HG03521 (cell line): Measurements from ENCODE around the gene SP2.

Experiments used
- ATAC-seq: cut with Tn5 transposase; IDR thresholded peaks from one replicate; pipeline ENCODE4 v1.9.1; 2021; ENCODE audit warnings: mild to moderate bottlenecking, moderate library complexity; ENCODE audit not compliant: unreplicated experiment

Gene SP2

DNA sequence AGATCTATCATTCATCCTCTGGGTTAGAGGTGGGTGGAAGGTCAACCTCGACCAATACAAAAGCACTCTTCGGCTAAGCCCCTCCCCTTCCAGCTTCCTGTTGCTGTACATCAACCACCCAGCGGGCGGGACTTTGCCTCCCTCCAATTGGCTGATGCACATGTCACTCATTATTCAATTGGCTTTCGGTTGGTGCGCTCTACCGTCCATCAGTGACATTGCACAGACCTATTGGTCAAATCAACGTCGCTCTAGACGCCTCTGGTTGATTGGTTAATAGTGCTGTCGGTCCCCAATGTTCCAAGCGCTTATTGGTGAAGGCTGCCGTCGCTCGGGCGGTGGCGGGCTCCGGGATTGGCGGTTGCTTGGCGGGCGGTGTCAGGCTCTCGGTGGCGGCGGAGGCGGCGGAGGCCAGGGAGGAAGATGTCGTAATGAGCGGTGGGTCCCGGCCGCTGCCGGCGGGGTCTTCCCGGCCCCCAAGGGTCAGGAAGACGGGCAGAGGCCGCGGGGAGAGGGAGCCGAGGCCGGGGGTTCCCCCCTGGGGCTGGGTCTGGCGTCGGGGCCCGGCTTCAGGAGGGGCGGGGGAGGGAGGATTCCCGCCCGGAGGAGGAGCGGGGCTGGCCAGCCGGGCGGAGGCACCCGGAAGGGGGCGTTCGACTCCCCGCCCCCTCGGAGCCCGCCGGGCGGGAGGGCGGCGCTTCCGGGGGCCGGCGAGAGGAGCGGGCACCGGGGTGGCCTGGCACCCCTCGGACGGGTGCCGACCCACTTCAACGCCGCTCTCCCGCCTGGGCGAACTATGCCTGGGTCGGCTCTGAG, at the start of gene SP2:
TSS of gene SP2 (plus strand) at position 381 of the 816 bp plus-strand sequence. CDS start at position 432, 51 bp downstream.
- ATAC-seq = peak; percentile 86

DNA sequence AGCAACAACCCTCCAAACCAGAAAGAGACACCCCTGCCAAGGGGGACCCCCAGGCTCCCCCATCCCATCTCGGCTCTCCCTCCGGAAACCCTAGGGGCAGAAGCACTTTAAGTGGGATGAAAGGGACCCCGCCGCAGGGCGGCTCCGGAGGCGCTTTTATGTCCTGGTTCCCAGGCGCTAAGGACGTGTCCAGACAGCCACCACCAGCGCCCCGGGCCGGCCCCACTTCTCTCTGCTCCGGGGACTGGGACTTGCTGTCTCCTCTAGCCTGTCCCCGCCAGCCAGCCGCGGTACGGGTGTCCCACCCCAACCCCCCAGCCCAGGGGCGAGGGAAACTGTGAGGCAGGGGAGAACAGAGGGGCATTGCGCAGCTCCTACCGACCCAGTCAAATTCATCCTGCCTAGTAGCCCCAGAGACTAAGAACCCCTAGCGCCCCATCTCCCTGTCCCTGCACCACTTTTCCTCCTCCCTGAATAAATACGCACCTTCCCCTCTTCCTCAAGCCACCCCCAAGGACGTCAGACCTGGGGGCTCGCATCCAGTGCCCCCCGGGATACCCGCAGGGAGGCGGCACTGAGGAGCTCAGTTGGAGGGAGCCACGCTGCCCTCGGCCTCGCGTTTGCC, 49.2 kb upstream of the SP2 start:
- no peak for ATAC-seq

DNA sequence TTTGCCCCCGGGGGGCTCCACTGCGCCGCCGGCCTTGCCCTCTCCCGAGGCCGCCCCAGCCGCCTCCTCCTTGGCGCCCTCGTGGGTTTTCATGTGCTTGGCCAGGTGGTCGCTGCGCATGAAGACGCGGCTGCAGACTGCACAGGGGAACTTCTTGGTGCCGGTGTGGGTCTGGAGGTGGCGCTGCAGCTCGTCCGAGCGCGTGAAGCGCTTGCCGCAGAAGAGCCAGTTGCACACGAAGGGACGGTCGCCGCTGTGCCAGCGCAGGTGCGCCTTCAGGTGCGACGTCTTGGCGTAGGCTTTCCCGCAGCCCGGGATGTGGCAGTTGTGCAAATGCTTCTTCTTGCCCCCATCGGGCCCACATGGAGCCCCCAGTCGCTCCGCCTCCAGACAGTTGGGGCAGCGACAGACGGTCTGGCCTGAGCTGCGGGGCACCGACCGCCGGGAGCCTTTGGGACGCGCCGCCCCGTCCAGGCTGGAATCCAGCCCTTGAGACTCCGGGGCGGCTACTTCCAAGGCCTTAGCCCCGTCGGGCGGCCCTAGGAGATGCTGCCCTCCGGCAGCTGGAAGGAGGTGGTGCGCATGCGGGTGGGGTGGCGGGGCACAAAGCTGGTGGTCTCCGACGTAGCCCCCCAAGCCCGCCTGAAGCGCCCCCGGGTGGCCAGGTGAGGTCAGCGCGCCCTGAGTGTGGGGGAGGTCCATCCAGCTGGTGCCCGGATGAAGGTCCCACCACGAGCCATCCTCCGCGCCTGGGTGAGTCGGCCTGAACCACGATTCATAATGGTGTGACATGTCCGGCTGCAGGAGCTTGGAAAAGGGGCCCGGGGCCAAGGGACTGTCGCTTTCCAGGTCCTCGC, 48.5 kb upstream of the SP2 start:
- ATAC-seq = no peak

DNA sequence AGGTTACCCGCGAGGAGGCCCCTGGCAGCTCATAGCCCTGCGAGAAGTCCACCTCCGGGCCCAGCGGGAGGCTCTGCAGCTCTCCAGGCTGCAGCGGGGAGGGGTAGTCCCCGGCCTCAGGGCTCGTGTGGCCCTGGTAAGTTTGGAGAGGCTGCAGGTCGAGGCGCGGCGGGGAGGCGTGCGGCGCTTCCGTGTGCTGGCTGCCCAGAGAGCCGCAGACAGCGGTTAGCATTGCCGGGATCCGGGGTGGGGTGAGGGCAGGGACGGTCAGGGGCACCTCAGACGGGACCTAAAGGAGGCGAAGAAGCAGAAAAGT, 47.9 kb upstream of the SP2 start:
- ATAC-seq = no peak

DNA sequence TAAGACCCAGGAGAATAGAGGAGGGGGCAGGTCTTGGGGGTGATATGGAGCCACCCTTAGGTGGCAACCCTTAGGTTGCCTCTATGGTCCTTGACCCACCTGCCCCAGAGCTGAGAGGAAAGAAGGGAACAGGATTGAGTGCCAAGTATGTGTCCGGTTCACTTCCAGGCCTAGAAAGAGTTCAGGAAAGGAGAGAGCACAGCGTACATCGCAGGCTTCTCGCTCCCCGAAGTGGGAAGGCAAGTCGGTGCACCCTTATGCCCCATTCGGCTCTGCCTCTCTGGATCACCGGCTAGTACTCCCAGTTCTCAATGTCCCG, 45.7 kb upstream of the SP2 start:
- ATAC-seq = no peak

DNA sequence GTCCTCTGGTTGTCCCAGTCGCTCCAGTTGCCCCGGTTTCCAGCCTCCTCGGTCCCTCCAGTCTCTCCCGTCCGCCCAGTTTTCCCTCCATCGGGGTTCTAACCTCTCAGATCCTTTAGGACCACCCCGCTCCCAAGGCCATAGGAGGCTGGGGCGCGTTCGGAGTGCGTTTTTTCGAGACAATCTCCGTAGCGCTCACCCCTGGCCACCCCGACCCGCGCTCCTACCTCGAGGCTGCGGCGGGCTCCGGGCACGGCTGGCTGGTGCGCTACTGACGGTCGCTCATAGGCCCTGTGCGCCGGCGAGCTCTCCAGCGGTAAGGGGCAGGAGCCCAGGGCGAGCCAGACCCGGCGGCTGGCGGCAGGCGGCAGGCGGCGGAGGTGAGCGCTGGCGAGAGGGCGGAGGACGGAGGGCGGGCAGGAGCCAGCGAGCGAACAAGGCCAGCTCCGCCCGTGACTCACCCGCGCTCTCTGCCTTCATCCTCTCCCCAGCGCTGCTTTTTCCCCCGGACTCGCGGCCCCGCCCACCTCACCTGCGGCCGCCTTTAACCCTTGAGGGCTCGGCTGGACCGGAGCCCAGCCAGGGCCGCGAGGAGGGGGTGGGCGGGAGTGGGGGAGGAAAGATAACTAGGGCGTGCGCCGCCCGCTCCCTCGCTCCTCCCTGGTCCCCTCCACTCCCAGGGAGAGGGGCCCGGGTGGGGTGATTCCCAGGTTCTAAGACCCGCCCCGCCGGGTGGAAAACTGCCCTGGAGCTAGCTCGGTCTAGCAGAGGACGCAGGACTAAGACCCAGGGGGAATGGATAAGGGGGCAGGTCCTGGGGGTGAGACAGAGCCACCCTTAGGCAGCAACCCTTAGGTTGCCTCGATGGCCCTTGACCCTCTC, 45.1 kb upstream of the SP2 start, which contains the start of gene SP6:
TSS of gene SP6 (minus strand) at position 472 of the 882 bp plus-strand sequence. CDS start 2,734 bp downstream, outside the sequence.
- ATAC-seq = no peak

DNA sequence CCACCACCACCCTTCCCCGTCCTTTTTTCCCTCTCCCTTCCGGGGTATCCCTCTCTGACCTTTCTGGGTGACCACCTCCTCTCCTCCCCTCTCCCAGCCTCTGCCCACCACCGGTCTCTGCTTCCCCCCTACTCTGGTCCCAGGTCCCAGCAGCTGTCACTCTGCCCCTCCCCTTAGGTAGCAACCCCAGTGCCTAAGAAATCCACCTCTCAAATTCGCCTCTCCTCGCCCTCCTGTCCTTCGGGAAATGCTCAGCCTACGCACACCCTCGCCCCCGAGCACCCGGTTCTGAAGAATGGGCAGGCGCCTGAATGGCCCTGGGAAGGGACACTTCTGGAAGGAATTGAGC, 44.3 kb upstream of the SP2 start:
- ATAC-seq = no peak

DNA sequence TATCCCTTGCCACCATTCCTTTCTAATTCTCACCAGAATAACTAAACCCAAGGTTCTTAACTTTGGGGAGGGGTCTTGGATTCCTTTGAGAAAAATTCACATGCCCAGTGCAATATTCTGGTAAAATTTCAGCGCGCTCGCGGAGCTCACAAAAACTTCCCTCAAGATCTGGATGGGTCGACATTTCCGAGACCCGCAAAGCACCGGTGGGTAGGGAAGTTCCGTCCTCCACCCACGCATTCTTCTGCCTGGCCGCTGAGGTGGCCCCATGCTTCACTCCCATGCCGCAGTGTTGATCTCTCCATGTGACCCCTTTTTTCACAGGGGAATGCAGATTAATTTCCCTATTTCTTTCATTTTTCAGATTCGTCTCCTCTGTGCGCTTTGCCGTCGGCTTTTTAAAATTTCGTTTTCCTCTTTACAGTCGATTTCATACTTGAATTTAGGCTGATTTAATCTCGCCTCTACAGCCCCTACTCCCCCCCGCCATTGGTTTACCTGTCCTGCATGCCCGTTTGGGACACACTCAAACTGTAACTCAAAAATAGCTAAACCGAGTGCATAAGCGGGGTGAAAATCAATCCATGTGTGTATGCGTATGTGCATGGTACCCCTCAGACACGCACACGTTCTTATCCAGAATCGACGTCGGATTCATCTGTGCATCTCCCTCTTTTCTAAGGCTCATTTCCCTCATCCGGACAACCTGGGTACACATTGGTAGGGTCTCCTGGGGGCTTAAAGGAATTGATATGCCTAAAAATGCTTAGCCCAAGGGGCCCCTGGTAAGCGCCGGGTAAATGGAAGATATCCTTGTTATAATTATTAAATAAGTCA, 43.7 kb upstream of the SP2 start:
- no peak for ATAC-seq

DNA sequence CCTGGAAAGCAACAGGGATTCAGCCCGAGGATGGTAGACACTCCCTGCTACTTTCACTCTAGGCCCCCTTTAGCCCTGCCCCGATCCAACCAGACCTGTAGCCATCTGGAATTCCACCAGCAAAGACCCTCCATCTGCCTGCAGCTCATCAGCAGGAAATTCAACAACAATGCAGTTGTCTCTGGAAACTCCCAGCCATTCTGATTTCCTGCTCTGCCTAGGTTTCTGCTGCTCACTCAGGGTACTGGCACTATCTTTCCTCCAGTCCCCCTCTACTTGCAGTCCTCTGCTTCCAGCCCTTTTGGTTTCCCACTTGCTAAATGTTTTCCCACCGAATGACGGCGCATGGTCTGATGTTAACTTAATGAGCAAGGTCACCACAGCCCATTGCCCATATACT, 42.4 kb upstream of the SP2 start:
- no peak for ATAC-seq

DNA sequence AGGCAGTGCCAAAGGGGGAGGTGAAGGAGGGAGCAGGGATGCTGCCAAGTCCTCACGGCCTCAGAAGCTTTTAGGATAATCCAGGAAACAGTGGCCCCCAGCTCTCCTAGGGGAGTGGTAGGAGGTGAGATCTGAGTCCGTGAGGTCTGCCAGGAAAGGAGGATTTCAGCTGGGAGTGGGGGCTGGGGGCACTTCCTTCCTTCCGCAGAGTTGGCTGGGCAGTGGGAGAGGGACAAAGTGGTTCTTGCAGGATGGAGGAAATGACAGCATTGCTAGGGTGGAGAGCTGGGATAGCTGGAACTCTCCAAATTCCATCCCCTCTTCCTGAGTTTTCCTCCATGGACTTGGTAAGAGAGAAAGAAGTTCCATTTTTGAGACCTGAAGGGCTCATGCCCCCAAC, 40.3 kb upstream of the SP2 start:
- no peak for ATAC-seq

DNA sequence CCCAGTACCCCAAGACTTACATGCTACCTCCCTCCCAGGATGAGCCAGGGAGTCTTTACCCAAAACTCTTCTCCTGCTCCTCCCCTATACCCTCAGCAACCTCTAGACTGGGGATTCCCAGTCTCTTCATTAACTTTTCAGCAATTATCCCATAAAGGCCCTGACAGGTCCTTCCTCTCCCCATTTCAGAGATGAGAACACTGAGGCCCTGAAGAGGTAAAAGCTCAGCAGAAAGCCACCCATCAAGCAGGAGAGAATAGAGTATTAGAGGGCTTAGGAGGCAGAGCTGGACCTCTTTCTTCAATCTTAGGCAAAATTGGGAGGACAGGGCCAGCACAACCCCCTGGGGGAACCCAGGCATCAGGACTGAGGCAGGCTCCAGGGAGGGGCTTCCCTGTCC, 39.2 kb upstream of the SP2 start:
- ATAC-seq = no peak

DNA sequence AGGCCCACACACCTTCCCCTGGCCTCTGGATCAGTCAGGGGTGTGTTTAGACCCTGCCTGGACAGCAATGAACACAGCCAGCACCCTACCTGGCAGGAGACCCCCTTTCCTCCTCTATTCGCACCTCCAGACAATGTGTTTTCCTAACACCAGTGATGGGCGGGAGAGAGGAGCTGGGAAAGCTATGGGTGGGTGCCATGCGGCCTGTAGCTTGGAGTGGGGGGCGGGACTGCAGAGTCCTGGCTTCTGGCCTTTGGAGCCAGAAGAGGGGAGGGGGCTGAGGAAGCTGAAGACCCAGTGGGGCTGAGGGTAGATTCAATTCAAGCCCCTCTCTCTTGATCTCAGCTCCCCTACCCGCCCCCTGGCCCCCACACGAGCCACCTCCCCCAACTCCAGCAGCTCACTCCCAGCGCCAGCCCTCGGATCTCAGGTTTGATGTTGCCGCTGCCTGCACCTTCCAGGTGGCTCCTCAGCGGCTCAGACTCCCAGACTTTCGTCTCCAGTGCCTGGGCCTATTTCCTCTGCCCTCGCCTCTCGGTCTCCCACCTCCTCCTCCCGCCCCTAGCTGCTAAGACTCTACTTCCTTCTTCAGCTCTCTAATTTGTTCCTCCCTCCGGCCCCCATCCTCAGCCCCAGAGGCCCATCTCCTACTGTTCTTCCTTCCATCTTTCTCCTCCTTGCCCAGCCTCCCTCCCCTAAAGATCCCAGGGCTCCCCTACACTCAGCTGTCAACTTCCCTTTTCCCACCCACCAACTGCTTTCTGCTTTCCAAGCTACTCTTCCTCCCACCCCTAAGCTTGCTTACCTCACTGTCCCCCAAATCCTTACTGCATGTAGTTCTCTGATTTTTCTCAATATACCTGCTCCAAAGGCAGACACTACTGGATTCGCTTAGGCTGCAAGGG, 38.2 kb upstream of the SP2 start:
- no peak for ATAC-seq

DNA sequence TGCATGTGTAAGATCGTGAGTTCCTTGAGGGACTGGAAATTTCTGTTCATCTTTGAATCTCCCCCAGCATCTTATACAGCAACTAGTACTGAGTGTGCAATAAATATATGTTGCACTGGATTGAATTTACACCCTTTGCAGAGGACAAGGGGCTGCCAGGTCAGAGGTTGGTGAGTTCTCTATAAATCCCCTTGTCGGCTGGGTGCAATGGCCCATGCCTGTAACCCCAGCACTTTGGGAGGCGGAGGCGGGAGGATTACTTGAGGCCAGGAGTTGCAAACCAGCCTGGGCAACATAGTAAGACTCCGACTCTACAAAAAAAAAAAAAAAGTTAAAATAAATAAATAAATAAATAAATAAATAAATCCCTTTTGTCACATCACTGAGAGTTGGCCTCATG, 35.6 kb upstream of the SP2 start:
- ATAC-seq = no peak

DNA sequence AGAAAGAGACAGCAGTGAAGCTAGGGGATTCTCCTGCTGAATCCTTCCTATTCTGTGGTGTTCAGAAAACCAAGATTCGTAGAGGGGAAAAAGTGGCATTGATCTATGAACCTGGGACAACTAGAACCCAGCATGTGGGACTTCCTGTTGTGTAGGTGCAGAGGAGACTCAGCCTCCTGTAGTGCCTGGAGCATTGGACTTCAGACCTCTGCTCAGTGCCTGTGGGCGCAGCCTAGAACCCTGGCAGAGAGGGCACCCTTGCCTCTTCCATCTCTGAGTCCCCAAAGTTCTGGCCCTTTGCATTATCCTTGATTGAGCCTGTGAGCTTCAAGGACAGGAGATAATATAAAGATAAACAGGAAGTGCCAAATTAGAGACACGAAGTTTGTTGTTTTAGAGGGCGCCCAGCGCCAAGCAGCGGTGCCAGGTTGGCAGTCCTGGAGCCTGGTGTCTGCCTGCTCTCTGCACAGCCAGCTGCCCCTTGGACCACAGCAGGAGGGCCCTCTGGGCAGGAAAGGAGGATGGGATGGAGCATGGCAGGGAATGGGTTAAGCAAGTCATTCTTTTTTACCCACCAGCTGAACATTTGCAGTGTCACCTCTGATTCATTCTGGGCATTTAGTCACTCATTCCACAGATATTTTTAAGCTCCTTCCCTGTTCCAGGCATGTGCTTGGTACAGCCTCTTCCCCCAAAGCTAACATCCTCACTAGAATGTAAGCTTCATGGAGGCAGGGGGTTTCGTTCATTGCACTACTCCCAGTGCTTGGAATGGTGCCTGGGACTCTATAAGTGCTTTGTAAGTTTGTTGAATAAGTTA, 33.2 kb upstream of the SP2 start:
- ATAC-seq = no peak

DNA sequence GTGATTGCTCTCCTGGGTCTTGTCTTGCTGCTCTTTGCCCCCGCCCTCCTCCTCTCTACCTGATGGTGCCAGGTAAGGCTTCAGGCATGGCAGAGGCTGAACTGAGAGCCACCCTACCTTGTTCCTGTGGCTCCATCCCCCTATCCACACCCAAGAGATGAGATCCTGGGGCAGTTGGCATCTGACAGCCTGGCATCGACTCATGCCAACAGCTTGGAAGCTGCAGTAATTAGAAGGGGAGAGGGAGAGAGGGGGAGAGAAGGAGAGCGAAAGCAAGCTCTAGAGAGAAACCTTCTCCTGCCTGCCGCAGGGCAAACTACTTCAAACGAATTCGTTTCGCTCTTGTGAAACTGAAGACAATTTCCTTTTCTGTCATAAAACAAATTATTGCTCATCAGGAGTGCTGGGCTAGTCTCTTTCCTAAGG, 31.2 kb upstream of the SP2 start:
- ATAC-seq = no peak

DNA sequence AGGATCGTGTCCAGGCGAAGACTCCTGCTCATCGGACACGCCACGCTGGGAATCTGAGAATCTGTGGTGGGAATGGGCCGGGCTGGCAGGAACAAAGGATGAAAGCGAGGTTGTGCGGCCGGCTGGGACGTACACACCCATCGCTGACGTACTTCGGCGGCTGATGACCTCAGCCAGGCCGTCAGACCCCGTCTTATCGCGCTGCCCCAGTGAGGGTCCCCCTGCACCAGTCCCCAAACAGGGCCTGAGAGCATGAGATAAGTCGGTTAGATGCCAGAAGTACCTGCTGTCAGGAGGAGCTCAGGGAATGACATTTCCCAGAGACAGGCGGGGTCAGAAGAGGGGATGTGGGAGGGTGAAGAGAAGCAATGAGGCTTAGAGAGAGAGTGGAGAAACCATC, 29.1 kb upstream of the SP2 start:
- no peak for ATAC-seq

DNA sequence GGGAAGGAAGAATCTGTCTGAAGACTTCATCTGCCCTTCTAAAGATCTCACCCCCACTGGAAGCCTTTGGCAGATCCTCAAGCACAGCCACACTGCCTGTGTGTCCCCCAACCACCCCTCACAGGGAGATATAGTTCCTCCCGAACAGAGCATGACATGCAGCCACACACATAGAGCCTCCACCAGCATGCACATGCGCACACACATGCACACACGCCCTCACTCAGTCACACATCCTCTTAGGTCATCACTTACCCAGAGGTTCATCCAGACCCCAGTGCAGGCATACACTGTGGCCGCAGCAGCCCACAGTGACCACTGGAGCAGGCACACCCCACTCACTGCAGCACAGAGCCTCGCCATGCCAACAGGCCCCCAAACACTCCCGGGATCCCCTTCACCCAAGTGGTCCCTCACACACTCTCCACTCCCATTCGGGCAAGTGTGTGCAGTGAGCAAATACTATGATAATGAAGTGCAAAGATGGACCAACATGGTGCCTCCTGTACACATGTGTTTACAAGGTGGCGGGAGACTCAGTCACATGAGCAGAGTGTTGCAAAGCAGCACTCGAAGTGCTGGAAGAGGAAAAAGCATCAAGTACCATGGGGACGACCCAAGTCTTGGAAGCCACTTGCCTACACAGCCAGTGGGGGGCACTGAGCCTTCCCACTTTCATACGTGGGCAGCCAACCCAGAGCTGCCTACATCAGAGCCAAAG, 28.1 kb upstream of the SP2 start:
- no peak for ATAC-seq

DNA sequence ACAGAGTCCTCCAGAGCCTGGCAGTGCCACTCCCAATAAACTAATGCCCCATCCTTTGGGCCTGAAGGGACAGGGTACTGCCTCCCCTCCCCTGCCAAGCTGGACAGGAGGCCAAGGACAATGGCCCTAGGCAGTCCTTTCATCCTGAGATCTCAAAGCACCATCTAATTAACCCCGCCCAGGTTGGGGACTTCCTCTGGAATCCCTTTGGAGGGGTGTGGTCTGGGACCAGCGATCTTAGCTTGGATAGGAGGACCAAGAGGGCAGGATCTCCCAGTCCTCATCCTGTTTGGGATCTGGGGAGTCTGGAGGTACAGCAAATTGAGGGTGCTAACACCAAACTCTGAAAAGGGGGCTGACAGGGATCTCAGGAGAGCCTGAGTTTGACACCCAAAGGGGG, 26.9 kb upstream of the SP2 start:
- no peak for ATAC-seq
